Esophagus squamous epithelium (tissue), 5 donors: Measurements from ENCODE around the gene SCN4B. TPM values are rescaled to one million over a fixed set of nuclear protein-coding genes. Genes with fewer than 3 reads are reported as not detected.

Experiments
- DNase-seq: peaks from one replicate; lab custom pipeline; 2025; lab: John Stamatoyannopoulos, UW
- H3K27ac ChIP-seq, 4 donors: fragments of 200-600 bp; sonication (generic); one replicate each; pipeline ENCODE4 v1.5.1; 2016 to 2019; ENCODE audit warnings: mild to moderate bottlenecking in 1 of 4
- H3K27me3 ChIP-seq, 4 donors: fragments of 200-600 bp; sonication (generic); 1 replicate in 3 of 4; 2 replicates in 1 of 4; pipeline versions ENCODE4 v1.5.1 to v1.6.0; 2017 to 2021; ENCODE audit warnings: antibody characterized with exemption in 1 of 4
- H3K36me3 ChIP-seq, 3 donors: fragments of 200-600 bp; sonication (generic); one replicate each; pipeline ENCODE4 v1.5.1; 2016 to 2019
- H3K4me1 ChIP-seq, 3 donors: fragments of 200-600 bp; sonication (generic); one replicate each; pipeline ENCODE4 v1.5.1; 2017 to 2019
- H3K4me3 ChIP-seq, 4 donors: fragments of 200-600 bp; sonication (generic); 1 replicate in 3 of 4; 2 replicates in 1 of 4; pipeline ENCODE4 v1.5.1; 2016 to 2019; ENCODE audit warnings: mild to moderate bottlenecking in 2 of 4, moderate library complexity in 1 of 4
- H3K9me3 ChIP-seq, 3 donors: fragments of 200-600 bp; sonication (generic); one replicate each; pipeline ENCODE4 v1.5.1; 2016 to 2019
- POLR2A ChIP-seq, 4 donors: fragments of 450-650 bp; IDR thresholded peaks; one replicate each; pipeline ENCODE4 v1.6.1; 2017; ENCODE audit warnings: antibody characterized with exemption in 4 of 4, mild to moderate bottlenecking in 4 of 4, moderate library complexity in 3 of 4
- WGBS, 2 donors: methylation state at CpG; one replicate each; pipeline ENCODE4 v1.1.5; 2018; 5-methylcytosine and 5-hydroxymethylcytosine counted together
- intact Hi-C: fragments of 100-400 bp; cut with DNase I; formaldehyde crosslinking; loops from one replicate; pipeline ENCODE4 v1.15.0; 2022
- total RNA-seq, 4 donors: library from RNA; depleted of rRNA; stranded (reverse); fragments of >200 nt; gene quantifications; one replicate each; pipeline ENCODE4 v1.1.0, GENCODE V29; 2016
- TF ChIP-seq, protein P1 (sequence below), 6 experiments: fragments of 450-650 bp in 4 of 6; fragments of 200-600 bp in 2 of 6; sonication (generic) in 2 of 6; IDR thresholded peaks; one replicate each; pipeline ENCODE4 v1.5.1; 2016 to 2019; ENCODE audit warnings: antibody characterized with exemption in 6 of 6, mild to moderate bottlenecking in 4 of 6, moderate library complexity in 4 of 6
- donor health status: DM: yes; HTN: yes; CAD: no.

Gene SCN4B
- total RNA-seq, 4 donors from 2014 or later = 0.87 to 4.2 (median 1.3) TPM

- intact Hi-C loops = no loop called here
- peaks cover 0 to 62% (median 0%) of the 10 kb centered on the region in 4 donors for H3K27me3 ChIP-seq
These were observed 12.3 kb upstream of the SCN4B start for GRCh38 chr11:118164885-118165284.

GRCh38 chr11:118163494-118163893 lies 10.9 kb upstream of the SCN4B start:
- H3K9me3 ChIP-seq = no peaks in the 10 kb centered on the region
- no peaks in the 10 kb centered on the region for H3K36me3 ChIP-seq
- intact Hi-C loops = no loop called here
- 70 to 77% methylated on average over 5 of the region's 5 CpGs for WGBS, 2 donors
- H3K27me3 ChIP-seq = peaks cover 0 to 64% (median 0%) of the 10 kb centered on the region in 4 donors
- TF ChIP-seq POLR2A (IDR thresholded peaks at IDR 0.05) = no peak
- TF ChIP-seq, protein P1, sequence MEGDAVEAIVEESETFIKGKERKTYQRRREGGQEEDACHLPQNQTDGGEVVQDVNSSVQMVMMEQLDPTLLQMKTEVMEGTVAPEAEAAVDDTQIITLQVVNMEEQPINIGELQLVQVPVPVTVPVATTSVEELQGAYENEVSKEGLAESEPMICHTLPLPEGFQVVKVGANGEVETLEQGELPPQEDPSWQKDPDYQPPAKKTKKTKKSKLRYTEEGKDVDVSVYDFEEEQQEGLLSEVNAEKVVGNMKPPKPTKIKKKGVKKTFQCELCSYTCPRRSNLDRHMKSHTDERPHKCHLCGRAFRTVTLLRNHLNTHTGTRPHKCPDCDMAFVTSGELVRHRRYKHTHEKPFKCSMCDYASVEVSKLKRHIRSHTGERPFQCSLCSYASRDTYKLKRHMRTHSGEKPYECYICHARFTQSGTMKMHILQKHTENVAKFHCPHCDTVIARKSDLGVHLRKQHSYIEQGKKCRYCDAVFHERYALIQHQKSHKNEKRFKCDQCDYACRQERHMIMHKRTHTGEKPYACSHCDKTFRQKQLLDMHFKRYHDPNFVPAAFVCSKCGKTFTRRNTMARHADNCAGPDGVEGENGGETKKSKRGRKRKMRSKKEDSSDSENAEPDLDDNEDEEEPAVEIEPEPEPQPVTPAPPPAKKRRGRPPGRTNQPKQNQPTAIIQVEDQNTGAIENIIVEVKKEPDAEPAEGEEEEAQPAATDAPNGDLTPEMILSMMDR (IDR thresholded peaks at IDR 0.05) = no peak
- peaks cover 0 to 9% (median 0%) of the 10 kb centered on the region in 3 donors for H3K4me1 ChIP-seq
- no peak for DNase-seq
- no peak overlapping the region for H3K27ac ChIP-seq
- no peak overlapping the region for H3K4me3 ChIP-seq

More at GRCh38 chr11:118164885-118165284, 12.3 kb upstream of the SCN4B start:
- Histone ChIP-seq H3K4me1 (peaks cover 0 to 9% (median 0%) of the 10 kb centered on the region in 3 donors), H3K27ac (no peak overlapping the region), H3K36me3 (no peaks in the 10 kb centered on the region), H3K9me3 (no peaks in the 10 kb centered on the region), H3K4me3 (no peak overlapping the region)
- no peak for TF ChIP-seq POLR2A (IDR thresholded peaks at IDR 0.05)
- TF ChIP-seq, protein P1 (IDR thresholded peaks at IDR 0.05) = no peak
- DNase-seq = no peak
- WGBS, 2 donors = 43 to 78% methylated on average over 1 to 2 of the region's 2 CpGs

DNA sequence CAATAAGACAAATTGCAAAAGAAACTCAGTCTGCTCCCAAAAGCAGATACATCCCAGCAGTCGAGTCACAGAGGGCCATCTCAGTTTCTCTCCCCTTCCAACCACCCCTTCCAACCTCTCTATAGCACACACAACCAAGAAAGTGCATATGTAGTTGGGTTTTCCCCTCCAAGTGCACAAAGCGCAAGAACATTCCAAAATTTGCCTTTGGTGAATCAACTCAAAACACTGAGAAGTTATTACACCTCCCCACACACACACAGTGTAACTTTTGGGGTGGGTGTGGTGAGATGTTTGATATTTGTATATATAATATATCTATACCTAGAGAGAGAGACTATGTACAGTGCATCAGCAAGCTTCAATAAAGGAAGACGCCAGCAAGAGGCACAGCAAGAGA lies 10.2 kb upstream of the SCN4B start:
- no peak for DNase-seq
- no peak overlapping the region for H3K27ac ChIP-seq
- intact Hi-C loops = no loop called here

DNA sequence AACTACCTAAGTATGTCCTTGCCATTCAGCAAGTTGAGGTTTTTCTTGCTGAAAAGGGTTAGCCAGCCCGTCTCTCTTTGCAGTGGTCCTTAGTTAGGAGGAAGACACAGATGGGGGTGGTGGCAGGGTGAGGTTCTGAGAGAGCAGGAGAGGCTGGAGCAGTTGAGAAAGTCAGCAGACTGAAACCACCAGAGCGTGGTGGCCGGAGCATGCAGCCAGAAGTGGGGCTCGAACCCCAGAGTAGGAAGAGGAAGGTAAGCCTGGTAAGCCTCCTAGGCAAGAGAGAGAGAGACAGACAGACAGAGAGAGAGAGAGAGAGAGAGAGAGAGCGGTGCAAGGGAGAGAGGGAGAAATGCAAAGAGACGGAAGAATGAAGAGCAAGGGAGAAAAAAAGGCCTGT lies 9.2 kb upstream of the SCN4B start:
- WGBS, 2 donors = 66 to 94% methylated on average over 3 to 6 of the region's 6 CpGs
- Histone ChIP-seq H3K4me1 (peaks cover 0 to 14% (median 0%) of the 10 kb centered on the region in 3 donors), H3K27ac (no peak overlapping the region), H3K36me3 (no peaks in the 10 kb centered on the region), H3K9me3 (no peaks in the 10 kb centered on the region), H3K4me3 (no peak overlapping the region), H3K27me3 (peaks cover 0 to 71% (median 2%) of the 10 kb centered on the region in 4 donors)
- no peak for DNase-seq
- intact Hi-C loops = no loop called here
- TF ChIP-seq POLR2A (IDR thresholded peaks at IDR 0.05) = no peak
- TF ChIP-seq, protein P1 (IDR thresholded peaks at IDR 0.05) = no peak

More for the DNA sequence above, 10.2 kb upstream of the SCN4B start:
- H3K9me3 ChIP-seq = no peaks in the 10 kb centered on the region
- no peak overlapping the region for H3K4me3 ChIP-seq
- no peak for TF ChIP-seq POLR2A (IDR thresholded peaks at IDR 0.05)
- TF ChIP-seq, protein P1 (IDR thresholded peaks at IDR 0.05) = no peak
- no peaks in the 10 kb centered on the region for H3K36me3 ChIP-seq
- peaks cover 0 to 64% (median 0%) of the 10 kb centered on the region in 4 donors for H3K27me3 ChIP-seq
- H3K4me1 ChIP-seq = peaks cover 0 to 9% (median 0%) of the 10 kb centered on the region in 3 donors
- WGBS, 2 donors = 65 to 82% methylated on average over 3 of the region's 3 CpGs

- no peak for TF ChIP-seq POLR2A (IDR thresholded peaks at IDR 0.05)
- TF ChIP-seq, protein P1 (IDR thresholded peaks at IDR 0.05) = no peak
- Histone ChIP-seq H3K9me3 (no peaks in the 10 kb centered on the region), H3K4me3 (no peak overlapping the region), H3K27me3 (peaks cover 0 to 97% (median 12%) of the 10 kb centered on the region in 4 donors), H3K36me3 (no peaks in the 10 kb centered on the region), H3K4me1 (peaks cover 14 to 34% (median 14%) of the 10 kb centered on the region in 3 donors), H3K27ac (no peak overlapping the region)
- WGBS, 2 donors = 33 to 68% methylated on average over 5 to 8 of the region's 10 CpGs
- intact Hi-C loops = no loop called here
- DNase-seq = no peak
These were observed 4.7 kb upstream of the SCN4B start for GRCh38 chr11:118157186-118157895.
